ENCODE measurements around the gene QPRT. TPM values are rescaled to one million over a fixed set of nuclear protein-coding genes. Genes with fewer than 3 reads are reported as not detected.

QPRT gene
- total RNA-seq, 4 donors from 2014 or later = 1.5 to 13.8 (median 2.4) TPM

DNA sequence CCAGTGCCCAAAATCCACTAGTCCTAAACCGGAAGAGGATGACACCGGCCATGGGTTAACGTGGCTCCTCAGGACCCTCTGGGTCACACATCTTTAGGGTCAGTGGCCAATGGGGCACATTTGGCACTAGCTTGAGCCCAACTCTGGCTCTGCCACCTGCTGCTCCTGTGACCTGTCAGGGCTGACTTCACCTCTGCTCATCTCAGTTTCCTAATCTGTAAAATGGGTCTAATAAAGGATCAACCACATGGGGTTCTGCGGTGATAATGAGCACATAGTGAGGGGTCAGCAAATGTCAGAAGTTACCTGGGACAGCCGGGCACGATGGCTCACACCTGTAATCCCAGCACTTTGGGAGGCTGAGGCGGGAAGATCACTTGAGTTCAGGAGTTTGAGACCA, 18.4 kb downstream of the QPRT start:
- TF ChIP-seq, protein P1, sequence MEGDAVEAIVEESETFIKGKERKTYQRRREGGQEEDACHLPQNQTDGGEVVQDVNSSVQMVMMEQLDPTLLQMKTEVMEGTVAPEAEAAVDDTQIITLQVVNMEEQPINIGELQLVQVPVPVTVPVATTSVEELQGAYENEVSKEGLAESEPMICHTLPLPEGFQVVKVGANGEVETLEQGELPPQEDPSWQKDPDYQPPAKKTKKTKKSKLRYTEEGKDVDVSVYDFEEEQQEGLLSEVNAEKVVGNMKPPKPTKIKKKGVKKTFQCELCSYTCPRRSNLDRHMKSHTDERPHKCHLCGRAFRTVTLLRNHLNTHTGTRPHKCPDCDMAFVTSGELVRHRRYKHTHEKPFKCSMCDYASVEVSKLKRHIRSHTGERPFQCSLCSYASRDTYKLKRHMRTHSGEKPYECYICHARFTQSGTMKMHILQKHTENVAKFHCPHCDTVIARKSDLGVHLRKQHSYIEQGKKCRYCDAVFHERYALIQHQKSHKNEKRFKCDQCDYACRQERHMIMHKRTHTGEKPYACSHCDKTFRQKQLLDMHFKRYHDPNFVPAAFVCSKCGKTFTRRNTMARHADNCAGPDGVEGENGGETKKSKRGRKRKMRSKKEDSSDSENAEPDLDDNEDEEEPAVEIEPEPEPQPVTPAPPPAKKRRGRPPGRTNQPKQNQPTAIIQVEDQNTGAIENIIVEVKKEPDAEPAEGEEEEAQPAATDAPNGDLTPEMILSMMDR (IDR thresholded peaks at IDR 0.05; ENCODE audit: low read depth) = no peak

DNA sequence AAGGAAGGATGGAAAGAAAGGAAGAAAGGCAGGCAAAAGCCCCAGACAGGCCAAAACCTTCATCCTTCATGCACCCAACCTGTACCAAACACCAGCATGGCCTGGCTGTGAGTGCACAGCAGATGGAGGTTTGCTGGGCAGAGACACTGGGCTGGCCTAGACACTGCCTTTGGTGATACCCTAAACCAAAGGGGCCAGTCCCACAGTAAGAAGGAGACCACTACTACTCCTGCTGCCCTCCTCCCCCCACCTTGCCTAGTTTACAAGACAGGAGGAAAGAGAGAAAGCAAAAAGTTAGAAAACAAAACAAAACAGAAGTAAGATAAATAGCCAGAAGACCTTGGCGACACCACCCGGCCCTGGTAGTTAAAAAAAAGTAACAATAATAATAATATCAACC, 19.1 kb downstream of the QPRT start:
- TF ChIP-seq, protein P1 (IDR thresholded peaks at IDR 0.05; ENCODE audit: low read depth) = no peak

DNA sequence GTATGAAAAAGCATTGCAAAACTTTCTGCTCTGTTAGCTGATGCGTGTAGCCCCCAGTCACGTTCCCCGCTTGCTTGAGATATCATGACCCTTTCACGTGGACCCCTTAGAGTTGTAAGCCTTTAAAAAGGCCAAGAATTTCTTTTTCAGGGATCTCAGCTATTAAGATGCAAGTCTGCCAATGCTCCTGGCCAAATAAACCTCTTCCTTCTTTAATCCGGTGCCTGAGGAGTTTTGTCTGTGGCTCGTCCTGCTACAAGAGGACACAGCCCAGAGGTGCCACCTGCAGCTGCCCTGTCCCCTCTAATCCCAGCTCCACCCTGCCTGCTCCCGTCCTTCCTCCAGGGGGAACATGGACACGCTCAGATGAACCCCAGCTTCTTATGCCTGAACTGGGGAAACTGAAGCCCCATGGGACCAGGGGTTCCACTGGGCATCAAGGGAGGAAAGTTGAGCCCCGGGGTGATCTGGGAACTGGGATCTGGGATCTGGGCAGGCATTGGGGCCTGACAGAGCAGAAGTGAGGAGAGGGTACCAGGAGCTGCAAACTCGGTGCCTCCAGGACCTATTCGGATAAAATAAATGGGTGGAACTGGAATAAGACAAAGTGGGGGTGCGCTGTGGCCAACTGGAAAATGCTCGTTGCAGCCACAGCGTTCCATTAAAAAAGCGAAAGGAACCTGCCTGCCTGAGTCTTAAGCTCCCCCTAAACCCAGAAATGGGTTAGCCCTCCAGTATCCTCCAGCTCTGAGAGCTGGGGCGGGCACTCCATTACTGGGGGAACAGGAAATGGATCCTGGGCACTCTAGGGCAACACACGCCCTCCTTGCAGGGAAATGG, 19.7 kb downstream of the QPRT start:
- TF ChIP-seq, protein P1 (IDR thresholded peaks at IDR 0.05; ENCODE audit: low read depth) = no peak

DNA sequence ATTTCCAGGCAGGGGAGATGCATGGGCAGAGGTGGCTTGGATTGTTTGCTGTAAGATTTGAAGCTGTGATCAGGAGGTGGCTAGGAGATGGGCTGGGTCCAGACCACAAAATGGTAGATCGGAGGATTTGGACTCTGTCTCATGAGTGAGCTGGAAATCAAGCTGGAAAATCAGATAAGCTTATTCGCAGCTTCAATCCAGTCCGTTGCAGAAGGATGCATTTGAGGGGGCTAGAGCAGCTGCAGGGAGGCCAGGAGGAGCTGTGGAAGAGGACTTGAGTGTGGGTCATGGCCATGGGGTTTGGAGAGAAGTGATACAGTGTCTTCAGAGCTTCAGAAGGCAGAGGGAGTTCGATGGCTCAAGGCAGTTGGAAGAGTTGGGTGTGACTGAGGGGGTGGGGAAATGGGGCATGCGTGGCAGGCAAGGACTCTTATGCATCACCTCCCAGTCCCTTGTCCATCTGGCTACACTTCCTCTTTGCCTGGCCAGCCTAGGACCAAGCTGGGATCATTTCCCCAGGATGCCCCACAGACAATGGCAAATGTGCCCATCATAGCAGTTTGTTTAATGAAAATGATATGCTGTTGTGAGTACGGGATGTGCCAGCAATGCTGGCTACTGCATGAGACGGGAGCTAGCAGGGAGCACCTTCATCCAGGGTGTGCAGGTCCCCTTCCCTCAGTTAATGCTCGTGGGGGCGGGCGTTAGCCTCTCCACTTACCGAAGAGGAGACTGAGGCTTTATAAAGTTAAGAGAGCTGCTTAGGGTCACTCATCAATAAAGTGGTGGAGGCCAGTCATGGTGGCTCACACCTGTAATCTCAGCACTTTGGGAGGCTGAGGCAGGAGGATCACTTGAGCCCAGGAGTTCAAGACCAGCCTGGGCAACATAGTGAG, 20.6 kb downstream of the QPRT start:
- TF ChIP-seq, protein P1 (IDR thresholded peaks at IDR 0.05; ENCODE audit: low read depth) = no peak

DNA sequence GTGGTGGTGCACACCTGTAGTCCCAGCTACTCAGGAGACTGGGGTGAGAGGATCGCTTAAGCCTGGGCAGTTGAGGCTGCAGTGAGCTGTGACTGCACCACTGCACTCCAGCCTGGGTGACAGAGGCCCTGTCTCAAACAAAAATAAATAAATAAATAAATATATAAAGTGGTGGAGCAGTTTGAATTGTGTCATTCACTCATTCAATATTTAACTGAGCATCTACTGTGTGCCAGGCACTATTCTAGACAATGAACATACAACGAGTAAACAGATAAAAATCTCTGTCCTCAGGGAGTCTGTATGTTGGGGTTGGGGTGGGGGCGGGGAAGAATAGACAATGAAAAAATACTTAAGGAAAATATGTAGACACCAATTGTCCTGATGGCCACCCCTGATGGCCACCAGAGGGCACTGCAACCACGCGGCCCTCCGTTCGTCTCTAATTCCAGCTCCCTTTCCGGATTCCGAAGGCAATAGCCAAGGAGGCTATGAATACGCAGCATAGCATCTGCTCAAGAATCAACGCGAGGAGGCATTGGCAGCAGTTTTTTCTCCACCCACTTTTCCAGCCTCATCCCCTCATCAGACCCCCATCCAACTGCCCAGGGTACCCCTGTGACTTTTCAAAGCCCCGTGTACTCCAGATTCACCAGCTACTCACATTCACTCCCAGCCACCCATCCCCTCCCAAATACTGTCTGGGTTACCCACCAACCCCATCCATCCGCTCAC, 21.4 kb downstream of the QPRT start:
- TF ChIP-seq, protein P1 (IDR thresholded peaks at IDR 0.05; ENCODE audit: low read depth) = no peak

GRCh38 chr16:29701214-29701555, 22.2 kb downstream of the QPRT start:
- TF ChIP-seq, protein P1 (IDR thresholded peaks at IDR 0.05; ENCODE audit: low read depth) = no peak
